HUES6 (cell line): ENCODE data around the gene RPL22L1.

Source experiments
- H3K27ac ChIP-seq: 2 replicates; pipeline ENCODE4 v1.7.0; 2013; ENCODE audit warnings: low read depth, mild to moderate bottlenecking, low read length, inconsistent platforms
- H3K27me3 ChIP-seq: 2 replicates; pipeline ENCODE4 v1.6.1; 2013; ENCODE audit warnings: low read length; ENCODE audit not compliant: control insufficient read depth, insufficient read depth
- H3K36me3 ChIP-seq: 2 replicates; pipeline ENCODE4 v1.6.1; 2013; ENCODE audit warnings: low read length; ENCODE audit not compliant: control insufficient read depth, insufficient read depth
- H3K4me1 ChIP-seq: 2 replicates; pipeline ENCODE4 v1.6.1; 2013; ENCODE audit warnings: low read length; ENCODE audit not compliant: control insufficient read depth, insufficient read depth
- H3K4me3 ChIP-seq: 2 replicates; pipeline ENCODE4 v1.5.1; 2013; ENCODE audit warnings: low read depth, low read length
- H3K9ac ChIP-seq: one replicate; pipeline ENCODE4 v1.6.1; 2013; ENCODE audit warnings: mild to moderate bottlenecking, low read length
- H3K9me3 ChIP-seq: 2 replicates; pipeline ENCODE4 v1.6.1; 2013; ENCODE audit warnings: low read depth, low read length; ENCODE audit not compliant: control insufficient read depth, insufficient read depth

Gene RPL22L1

DNA sequence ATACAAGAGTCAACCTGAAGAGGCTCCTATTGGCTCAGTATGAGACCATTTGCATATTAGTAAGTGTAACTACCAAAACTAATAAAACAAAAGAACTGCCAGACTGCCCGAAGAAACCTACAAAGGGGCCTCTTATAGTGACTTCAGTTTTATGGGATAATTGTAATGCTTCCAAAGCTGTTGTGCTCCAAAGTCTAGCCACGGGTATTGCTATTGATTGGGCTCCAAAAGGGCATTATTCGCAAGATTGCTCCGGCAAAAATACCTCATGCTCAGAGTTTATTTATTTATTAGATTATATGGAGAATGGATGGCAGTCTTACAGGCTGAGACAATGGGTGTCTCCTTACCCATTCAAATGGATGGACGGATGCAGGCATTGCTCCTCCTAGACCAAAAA lies 11.4 kb downstream of the RPL22L1 start:
- Histone ChIP-seq H3K27me3 (no peaks in the 10 kb centered on the region), H3K4me3 (no peak overlapping the region), H3K9ac (no peak overlapping the region), H3K9me3 (no peaks in the 10 kb centered on the region), H3K4me1 (no peaks in the 10 kb centered on the region), H3K27ac (no peak overlapping the region), H3K36me3 (no peaks in the 10 kb centered on the region)

DNA sequence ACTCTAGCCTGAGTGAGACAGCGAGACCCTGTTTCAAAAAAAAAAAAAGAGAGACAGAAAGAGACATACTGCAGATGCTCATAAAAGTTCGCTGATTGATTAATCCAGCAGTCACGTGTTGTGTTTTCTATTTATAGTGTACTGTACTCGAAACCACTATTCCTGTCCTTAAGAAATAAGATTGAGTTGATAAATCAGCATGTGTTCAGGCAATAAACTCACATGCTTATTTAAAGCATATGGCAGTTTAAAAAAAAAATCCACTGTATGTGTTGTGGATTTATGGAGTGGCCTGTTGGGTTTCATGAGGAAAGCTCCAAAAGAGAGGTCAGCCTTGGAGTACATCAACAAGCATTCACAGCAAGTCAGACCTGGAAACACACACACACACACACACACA lies 17.7 kb downstream of the RPL22L1 start:
- Histone ChIP-seq H3K27ac (no peak overlapping the region), H3K27me3 (no peaks in the 10 kb centered on the region), H3K4me1 (no peaks in the 10 kb centered on the region), H3K9ac (no peak overlapping the region), H3K9me3 (no peaks in the 10 kb centered on the region), H3K4me3 (no peak overlapping the region), H3K36me3 (no peaks in the 10 kb centered on the region)

GRCh38 chr3:170848292-170848917 lies 21.6 kb downstream of the RPL22L1 start:
- Histone ChIP-seq H3K9ac (no peak overlapping the region), H3K27me3 (no peaks in the 10 kb centered on the region), H3K4me3 (no peak overlapping the region), H3K36me3 (no peaks in the 10 kb centered on the region; the same call in 1 of the 2 replicates), H3K27ac (no peak overlapping the region), H3K4me1 (no peaks in the 10 kb centered on the region), H3K9me3 (peaks cover 13% of the 10 kb centered on the region)

DNA sequence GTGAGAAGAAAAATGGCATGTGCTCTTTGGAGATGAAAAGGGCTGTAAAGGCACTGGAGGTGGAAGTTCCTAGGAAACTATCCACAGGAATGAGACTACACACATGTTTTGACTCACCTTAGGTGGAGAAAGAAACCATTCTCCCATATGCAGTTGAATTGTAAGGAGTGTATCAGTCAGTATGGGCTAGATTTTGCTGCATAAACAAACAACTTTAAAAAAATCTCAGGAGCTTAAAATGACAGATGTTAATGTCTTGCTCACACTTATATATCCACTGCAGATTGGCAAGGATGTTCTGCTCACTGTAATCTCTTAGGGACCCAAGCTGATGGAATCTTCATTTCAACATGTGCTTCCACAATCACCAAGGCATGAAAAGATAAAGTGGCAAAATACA lies 25.6 kb downstream of the RPL22L1 start:
- H3K4me3 ChIP-seq: no peak overlapping the region
- no peak overlapping the region for H3K9ac ChIP-seq
- H3K4me1 ChIP-seq: 0 out of 2 replicates have a peak, but pooled peaks cover 3% of the 10 kb centered on the region
- peaks cover 13% of the 10 kb centered on the region for H3K9me3 ChIP-seq
- H3K27me3 ChIP-seq: no peaks in the 10 kb centered on the region
- no peaks in the 10 kb centered on the region; the same call in 1 of the 2 replicates for H3K36me3 ChIP-seq
- H3K27ac ChIP-seq: no peak overlapping the region

DNA sequence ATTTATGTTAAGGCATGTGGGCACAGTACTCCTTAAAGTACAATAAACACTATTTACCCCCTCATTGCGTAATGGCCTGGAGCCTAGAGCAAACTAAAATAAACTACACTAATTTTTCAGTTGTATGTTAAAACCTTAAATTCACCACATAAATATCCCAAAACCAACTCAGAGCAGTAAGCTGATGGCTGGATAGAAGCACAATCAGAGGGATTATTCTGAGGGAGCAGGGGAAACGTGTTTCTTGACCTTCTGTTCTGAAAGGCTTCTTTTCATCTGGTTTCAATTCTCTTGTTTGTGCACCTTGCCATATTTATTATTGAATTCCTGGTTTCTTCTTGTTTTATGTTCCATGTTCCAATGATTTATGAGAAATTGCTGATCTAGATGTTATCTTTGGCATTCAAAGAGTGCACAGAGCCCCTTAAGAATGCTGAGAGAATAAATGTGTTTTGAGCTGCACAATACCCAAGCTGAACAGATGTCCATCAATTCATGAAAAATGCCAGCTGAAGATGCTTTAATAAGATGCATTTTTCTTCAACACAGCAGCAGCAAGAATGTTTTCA lies 29.6 kb downstream of the RPL22L1 start:
- peaks cover 13% of the 10 kb centered on the region for H3K9me3 ChIP-seq

GRCh38 chr3:170839518-170840100 lies 30.4 kb downstream of the RPL22L1 start:
- no peak overlapping the region for H3K27ac ChIP-seq
- no peaks in the 10 kb centered on the region for H3K27me3 ChIP-seq
- H3K4me1 ChIP-seq: peaks cover 11% of the 10 kb centered on the region
- no peak overlapping the region for H3K9ac ChIP-seq
- peaks cover 7% of the 10 kb centered on the region for H3K9me3 ChIP-seq
- no peaks in the 10 kb centered on the region; the same call in 1 of the 2 replicates for H3K36me3 ChIP-seq
- no peak overlapping the region for H3K4me3 ChIP-seq

More for the DNA sequence above, 29.6 kb downstream of the RPL22L1 start:
- Histone ChIP-seq H3K9ac (no peak overlapping the region), H3K27ac (no peak overlapping the region), H3K4me3 (no peak overlapping the region), H3K27me3 (no peaks in the 10 kb centered on the region), H3K4me1 (peaks cover 8% of the 10 kb centered on the region), H3K36me3 (no peaks in the 10 kb centered on the region; the same call in 1 of the 2 replicates)

DNA sequence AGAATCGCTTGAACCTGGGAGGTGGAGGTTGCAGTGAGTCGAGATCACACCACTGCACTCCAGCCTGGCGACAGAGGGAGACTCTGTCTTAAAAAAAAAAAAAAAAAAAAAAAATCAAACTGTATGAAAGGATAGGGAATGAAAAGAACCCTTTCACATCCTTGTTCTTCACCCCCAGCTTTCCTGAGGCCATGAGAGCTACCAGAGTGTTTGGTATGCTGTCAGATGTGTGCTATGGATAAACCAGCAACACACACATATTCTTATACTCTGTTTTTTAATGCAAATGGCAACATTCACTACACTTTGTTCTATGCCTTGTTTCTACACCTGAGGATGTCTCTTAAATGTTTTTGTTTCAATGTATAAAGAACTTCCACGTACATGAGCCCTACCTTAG lies 33.5 kb downstream of the RPL22L1 start:
- Histone ChIP-seq H3K36me3 (no peaks in the 10 kb centered on the region), H3K9ac (no peak overlapping the region), H3K27me3 (no peaks in the 10 kb centered on the region), H3K27ac (no peak overlapping the region), H3K4me3 (no peak overlapping the region), H3K4me1 (peaks cover 31% of the 10 kb centered on the region), H3K9me3 (no peaks in the 10 kb centered on the region)

DNA sequence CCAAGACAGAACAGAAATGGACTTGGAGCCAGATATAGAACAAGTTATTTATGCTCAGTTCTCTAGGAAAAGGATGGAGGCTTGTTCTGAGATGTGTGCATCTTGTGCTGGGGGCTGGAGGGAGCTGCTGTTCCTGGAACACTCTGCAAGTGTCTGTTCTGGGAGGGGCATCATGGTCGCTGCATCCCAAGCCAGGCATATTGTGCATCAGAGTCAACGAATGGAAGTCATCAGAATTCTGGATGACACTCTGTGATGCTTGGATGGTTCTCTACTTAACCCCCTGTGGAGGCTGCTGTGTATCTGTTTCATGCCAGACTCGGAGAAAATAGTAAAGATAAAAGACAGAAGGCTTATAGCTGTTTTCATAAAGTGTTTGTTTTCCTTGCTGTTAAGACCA lies 34.7 kb downstream of the RPL22L1 start:
- H3K9me3 ChIP-seq: no peaks in the 10 kb centered on the region
- peaks cover 34% of the 10 kb centered on the region for H3K4me1 ChIP-seq
- no peaks in the 10 kb centered on the region for H3K36me3 ChIP-seq
- H3K27me3 ChIP-seq: no peaks in the 10 kb centered on the region
- H3K27ac ChIP-seq: no peak overlapping the region
- H3K9ac ChIP-seq: no peak overlapping the region
- no peak overlapping the region for H3K4me3 ChIP-seq

DNA sequence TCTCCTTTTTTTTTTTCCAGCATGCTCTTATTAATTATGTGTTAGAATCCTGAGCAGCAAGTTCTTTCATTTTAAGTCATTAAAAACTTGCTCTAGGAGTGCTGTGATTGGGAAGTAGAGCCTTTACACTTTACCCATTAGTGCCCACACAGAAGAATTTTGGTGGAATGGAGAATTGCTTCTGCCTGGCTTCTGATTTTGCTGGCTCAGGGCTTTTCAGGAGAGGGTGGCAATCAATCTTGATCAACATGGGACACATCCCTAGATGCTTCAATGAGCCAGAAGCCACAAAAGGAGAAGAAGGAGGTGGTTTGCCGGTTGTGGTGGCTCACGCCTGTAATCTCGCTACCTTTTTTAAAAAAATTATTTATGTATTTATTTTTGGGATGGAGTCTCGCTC lies 39.4 kb downstream of the RPL22L1 start:
- Histone ChIP-seq H3K9me3 (no peaks in the 10 kb centered on the region), H3K9ac (no peak overlapping the region), H3K4me1 (peaks cover 61% of the 10 kb centered on the region), H3K27ac (no peak overlapping the region), H3K36me3 (no peaks in the 10 kb centered on the region), H3K4me3 (no peak overlapping the region), H3K27me3 (no peaks in the 10 kb centered on the region)

- Histone ChIP-seq H3K27me3 (no peaks in the 10 kb centered on the region), H3K27ac (no peak overlapping the region), H3K9ac (no peak overlapping the region), H3K9me3 (no peaks in the 10 kb centered on the region), H3K4me1 (peaks cover 56% of the 10 kb centered on the region), H3K36me3 (no peaks in the 10 kb centered on the region), H3K4me3 (no peak overlapping the region)
These were observed 40.3 kb downstream of the RPL22L1 start for GRCh38 chr3:170829546-170830272.

DNA sequence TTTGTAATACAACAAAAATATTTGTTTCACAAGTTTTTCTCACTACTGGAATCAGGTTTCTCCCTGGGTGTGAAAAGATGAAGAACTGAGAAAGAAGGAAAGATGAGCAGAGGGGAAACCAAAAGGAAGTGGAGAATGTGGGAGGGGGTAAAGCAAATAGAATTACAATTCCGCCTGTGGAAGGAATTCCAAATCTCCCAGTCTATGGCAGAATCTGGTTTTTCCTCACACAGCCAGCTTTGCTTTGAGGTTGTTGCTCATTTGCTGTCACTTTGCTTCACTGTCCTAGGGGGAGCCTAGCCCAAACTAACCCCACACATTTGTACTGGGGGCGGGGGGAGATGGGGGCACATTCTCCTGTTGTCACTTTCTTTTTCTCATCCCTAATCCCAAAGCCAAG lies 43.9 kb downstream of the RPL22L1 start:
- Histone ChIP-seq H3K9me3 (no peaks in the 10 kb centered on the region), H3K27ac (no peak overlapping the region), H3K4me3 (no peak overlapping the region; the same call in 1 of the 2 replicates), H3K27me3 (no peaks in the 10 kb centered on the region), H3K9ac (no peak overlapping the region), H3K4me1 (peaks cover 41% of the 10 kb centered on the region), H3K36me3 (no peaks in the 10 kb centered on the region)
